ENCODE results near the gene ARHGAP31.

DNA sequence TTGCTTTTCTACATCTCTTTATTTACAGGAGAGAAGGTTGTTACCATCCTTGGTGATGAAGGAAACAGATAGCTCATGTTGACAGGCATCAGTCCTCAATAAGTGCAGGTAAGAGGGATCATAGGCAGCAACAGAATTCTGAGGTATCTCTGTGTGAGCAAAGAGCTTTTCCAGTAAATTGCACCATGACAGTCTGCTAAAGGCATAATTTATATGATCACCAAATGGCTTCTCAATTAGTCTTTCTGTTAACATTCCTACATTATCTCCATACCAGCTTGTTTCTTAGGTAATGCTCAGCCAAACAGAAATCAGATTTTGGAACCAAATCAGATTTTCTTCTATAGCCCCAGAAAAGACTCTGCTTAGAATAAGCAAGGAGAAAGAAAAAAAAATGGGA lies 3.6 kb upstream of the ARHGAP31 start:
- TF ChIP-seq CTCF (IDR thresholded peaks at IDR 0.05) = no peak
- no peak for TF ChIP-seq POLR2A (IDR thresholded peaks at IDR 0.05)
